Parathyroid adenoma (tissue), 2 donors: ENCODE data around the gene SULT1A2.
"Not testable (repeated sequence)": the region's sequence is repeated elsewhere in the genome, so short reads cannot be mapped to it uniquely, and the experiment has no call there.

Source experiments
- H2AFZ ChIP-seq: fragments of 300-600 bp; sonication (generic); one replicate; pipeline ENCODE4 v1.7.0; 2017; ENCODE audit warnings: antibody characterized with exemption, mild to moderate bottlenecking
- H3K27ac ChIP-seq: fragments of 300-600 bp; sonication (generic); one replicate; pipeline ENCODE4 v1.7.0; 2017
- H3K27me3 ChIP-seq: fragments of 300-600 bp; sonication (generic); one replicate; pipeline ENCODE4 v1.7.0; 2017; ENCODE audit warnings: low read length; ENCODE audit not compliant: control insufficient read depth, insufficient read depth
- H3K36me3 ChIP-seq: fragments of 300-600 bp; sonication (generic); one replicate; pipeline ENCODE4 v1.7.0; 2017; ENCODE audit warnings: low read length; ENCODE audit not compliant: control insufficient read depth, insufficient read depth
- H3K4me1 ChIP-seq: fragments of 300-600 bp; sonication (generic); one replicate; pipeline ENCODE4 v1.7.0; 2017; ENCODE audit warnings: control low read depth
- H3K4me2 ChIP-seq: fragments of 300-600 bp; sonication (generic); one replicate; pipeline ENCODE4 v1.7.0; 2017; ENCODE audit warnings: low read length
- H3K4me3 ChIP-seq: fragments of 300-600 bp; sonication (generic); one replicate; pipeline ENCODE4 v1.7.0; 2017; ENCODE audit warnings: low read depth, low read length
- H3K79me2 ChIP-seq: fragments of 300-600 bp; sonication (generic); one replicate; pipeline ENCODE4 v1.7.0; 2017; ENCODE audit warnings: control low read depth
- H3K9ac ChIP-seq: fragments of 300-600 bp; sonication (generic); one replicate; pipeline ENCODE4 v1.7.0; 2017; ENCODE audit warnings: mild to moderate bottlenecking
- H3K9me3 ChIP-seq: fragments of 300-600 bp; sonication (generic); one replicate; pipeline ENCODE4 v1.7.0; 2017; ENCODE audit warnings: low read length; ENCODE audit not compliant: control insufficient read depth
- TF ChIP-seq, protein P1 (sequence below): fragments of 300-600 bp; sonication (generic); IDR thresholded peaks from one replicate; pipeline ENCODE4 v1.7.0; 2017; ENCODE audit warnings: antibody characterized with exemption, mild to moderate bottlenecking
- donor health status: primary hyperparathyroidism.

The SULT1A2 gene

DNA sequence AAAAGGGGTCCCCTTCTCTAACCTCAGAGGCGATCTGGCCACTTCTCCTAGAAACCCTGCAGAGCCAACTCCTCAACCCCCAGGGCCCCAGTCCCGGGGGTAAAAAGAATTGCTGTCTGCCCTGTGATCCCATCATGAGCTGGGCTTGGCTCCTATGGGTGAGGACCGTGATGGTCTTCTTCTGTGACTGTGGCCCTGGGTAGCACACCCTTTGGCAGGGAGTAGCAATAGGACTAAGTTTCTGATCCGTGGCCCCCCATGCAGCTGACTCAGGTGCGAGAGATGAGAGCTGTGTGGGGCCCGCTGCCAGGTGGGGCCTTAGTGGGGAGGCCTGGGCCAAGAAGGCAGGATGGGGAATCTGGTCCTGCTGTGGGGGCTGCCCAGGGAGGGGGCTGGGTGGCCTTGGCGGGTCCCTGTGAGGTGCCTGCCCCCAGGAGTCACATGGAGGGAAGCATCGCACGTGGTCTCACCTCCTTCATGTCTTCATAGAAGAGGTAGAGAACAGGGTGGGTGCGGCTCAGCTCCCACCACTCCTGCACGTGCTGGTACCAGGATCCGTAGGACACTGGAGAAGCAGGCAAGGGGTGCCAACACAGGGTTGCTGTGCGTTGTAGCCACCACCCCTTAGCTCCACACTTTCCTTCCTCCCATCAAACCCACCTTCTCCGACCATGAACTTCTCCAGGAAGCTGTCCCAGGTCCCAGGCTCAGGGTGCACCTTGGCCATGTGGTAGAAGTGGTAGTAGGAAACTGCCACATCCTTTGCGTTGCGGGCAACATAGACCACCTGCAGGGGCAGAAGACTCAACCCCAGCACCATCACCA, 9.7 kb upstream of the SULT1A2 start:
- H3K9ac ChIP-seq = no peak overlapping the region
- H3K9me3 ChIP-seq = no peaks in the 10 kb centered on the region
- H3K4me1 ChIP-seq = peaks cover 22% of the 10 kb centered on the region
- no peak overlapping the region for H3K4me2 ChIP-seq
- H3K36me3 ChIP-seq = no peaks in the 10 kb centered on the region
- no peak overlapping the region for H2AFZ ChIP-seq
- no peak overlapping the region for H3K27ac ChIP-seq
- no peaks in the 10 kb centered on the region for H3K27me3 ChIP-seq
- TF ChIP-seq, protein P1, sequence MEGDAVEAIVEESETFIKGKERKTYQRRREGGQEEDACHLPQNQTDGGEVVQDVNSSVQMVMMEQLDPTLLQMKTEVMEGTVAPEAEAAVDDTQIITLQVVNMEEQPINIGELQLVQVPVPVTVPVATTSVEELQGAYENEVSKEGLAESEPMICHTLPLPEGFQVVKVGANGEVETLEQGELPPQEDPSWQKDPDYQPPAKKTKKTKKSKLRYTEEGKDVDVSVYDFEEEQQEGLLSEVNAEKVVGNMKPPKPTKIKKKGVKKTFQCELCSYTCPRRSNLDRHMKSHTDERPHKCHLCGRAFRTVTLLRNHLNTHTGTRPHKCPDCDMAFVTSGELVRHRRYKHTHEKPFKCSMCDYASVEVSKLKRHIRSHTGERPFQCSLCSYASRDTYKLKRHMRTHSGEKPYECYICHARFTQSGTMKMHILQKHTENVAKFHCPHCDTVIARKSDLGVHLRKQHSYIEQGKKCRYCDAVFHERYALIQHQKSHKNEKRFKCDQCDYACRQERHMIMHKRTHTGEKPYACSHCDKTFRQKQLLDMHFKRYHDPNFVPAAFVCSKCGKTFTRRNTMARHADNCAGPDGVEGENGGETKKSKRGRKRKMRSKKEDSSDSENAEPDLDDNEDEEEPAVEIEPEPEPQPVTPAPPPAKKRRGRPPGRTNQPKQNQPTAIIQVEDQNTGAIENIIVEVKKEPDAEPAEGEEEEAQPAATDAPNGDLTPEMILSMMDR = no peak
- H3K79me2 ChIP-seq = peaks cover 3% of the 10 kb centered on the region
- no peak overlapping the region for H3K4me3 ChIP-seq

- TF ChIP-seq, protein P1 = no peak
- peaks cover 3% of the 10 kb centered on the region for H3K79me2 ChIP-seq
- H3K4me2 ChIP-seq = no peak overlapping the region
- no peak overlapping the region for H2AFZ ChIP-seq
- H3K36me3 ChIP-seq = no peaks in the 10 kb centered on the region
- no peaks in the 10 kb centered on the region for H3K27me3 ChIP-seq
- H3K9ac ChIP-seq = no peak overlapping the region
- no peak overlapping the region for H3K27ac ChIP-seq
- peaks cover 8% of the 10 kb centered on the region for H3K4me1 ChIP-seq
- H3K4me3 ChIP-seq = no peak overlapping the region
- no peaks in the 10 kb centered on the region for H3K9me3 ChIP-seq
These were observed 7.3 kb upstream of the SULT1A2 start for GRCh38 chr16:28604186-28604565.

DNA sequence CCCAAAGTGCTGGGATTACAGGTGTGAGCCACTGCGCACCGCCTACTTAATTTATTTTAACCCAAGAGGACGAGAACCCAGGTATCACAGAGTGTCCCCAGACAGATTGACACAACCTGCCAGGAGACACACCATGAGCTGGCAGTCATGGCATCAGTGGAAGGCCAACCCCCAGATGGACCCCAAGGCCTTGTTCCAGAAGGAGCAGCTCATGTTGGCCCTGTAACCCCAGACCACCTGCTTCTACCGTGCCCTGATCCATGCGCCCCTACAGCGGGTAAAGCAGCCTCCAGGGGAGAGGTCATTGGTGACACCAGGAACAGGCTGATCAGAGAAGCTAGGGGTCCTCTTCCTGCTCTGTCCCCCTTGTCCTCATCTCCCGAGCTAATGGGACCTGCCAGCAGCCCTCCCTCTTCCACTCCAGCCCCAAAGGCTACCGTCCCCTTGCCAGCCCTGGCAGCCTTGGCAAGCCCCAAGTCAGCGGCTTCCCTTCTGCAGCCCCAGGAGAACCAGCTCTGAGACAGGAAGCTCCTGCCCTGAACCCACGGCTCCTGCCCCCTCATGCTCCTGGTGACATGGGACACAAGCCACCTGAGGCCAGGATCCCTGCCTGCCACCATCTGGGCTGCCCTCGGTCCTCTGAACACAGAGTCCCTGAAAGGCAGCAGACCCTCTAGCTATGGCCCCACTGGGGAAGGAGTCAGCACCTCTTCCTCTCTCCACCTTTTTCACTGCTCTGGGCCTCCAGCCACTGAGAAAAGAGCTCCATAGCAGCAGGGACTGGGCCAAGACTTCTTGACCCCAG, 6.7 kb upstream of the SULT1A2 start:
- Histone ChIP-seq H3K27me3 (no peaks in the 10 kb centered on the region), H3K79me2 (peaks cover 3% of the 10 kb centered on the region), H3K4me2 (no peak overlapping the region), H3K9ac (no peak overlapping the region), H3K4me3 (no peak overlapping the region), H3K27ac (no peak overlapping the region), H3K4me1 (peaks cover 6% of the 10 kb centered on the region), H3K9me3 (no peaks in the 10 kb centered on the region), H2AFZ (no peak overlapping the region), H3K36me3 (no peaks in the 10 kb centered on the region)
- TF ChIP-seq, protein P1 = no peak

DNA sequence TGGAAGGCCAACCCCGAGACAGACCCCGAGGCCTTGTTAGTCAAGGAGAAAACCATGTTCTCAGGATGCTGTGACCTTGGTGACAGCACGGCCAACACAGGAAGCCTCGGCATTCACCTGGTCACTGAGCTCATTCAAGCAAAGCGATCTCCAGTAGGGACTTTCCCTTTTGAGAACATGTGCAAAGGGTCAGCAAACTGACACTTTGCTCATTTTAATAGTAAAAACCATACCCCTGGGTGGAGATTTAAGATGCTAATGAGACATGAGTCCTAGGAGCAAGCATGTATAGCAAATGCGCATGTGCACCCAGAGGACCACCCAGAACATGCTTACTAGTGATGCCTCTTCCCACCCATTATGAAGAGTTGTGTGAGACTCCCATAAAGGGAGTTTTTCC, 5.7 kb upstream of the SULT1A2 start:
- H3K79me2 ChIP-seq = no peaks in the 10 kb centered on the region
- TF ChIP-seq, protein P1 = no peak
- H3K9me3 ChIP-seq = no peaks in the 10 kb centered on the region
- H3K27me3 ChIP-seq = no peaks in the 10 kb centered on the region
- no peak overlapping the region for H3K27ac ChIP-seq
- no peak overlapping the region for H3K4me3 ChIP-seq
- H3K4me1 ChIP-seq = peaks cover 7% of the 10 kb centered on the region
- no peak overlapping the region for H3K4me2 ChIP-seq
- H3K36me3 ChIP-seq = no peaks in the 10 kb centered on the region
- H2AFZ ChIP-seq = no peak overlapping the region
- H3K9ac ChIP-seq = no peak overlapping the region

DNA sequence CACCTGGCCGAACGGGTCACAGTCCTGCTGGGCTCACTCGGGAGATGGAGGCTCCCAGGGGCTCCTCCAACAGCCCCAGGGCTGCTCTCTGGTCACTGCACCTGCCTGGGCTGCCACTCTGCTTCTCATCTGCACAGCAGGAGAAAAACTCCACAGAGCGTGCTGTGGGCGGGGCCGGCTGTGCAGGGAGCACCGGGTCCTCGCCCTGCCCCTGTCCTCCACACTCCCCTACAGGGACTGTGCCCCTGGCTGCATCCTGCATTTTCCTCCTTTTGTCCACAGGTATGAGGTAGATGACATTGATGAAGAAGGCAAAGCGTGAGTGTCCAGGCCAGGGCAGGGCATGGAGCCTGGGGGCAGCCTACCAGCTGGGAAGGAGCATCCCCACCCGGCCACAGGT, 5.2 kb upstream of the SULT1A2 start:
- not testable (repeated sequence) for H3K4me3 ChIP-seq, H3K27ac ChIP-seq, H3K4me2 ChIP-seq, H3K9ac ChIP-seq, H3K9me3 ChIP-seq, H3K36me3 ChIP-seq, H2AFZ ChIP-seq, H3K79me2 ChIP-seq, H3K27me3 ChIP-seq
- H3K4me1 ChIP-seq = peaks cover 12% of the 10 kb centered on the region

GRCh38 chr16:28601589-28601988, 4.7 kb upstream of the SULT1A2 start:
- not testable (repeated sequence) for H3K27ac ChIP-seq, H3K79me2 ChIP-seq, H3K36me3 ChIP-seq, H3K9me3 ChIP-seq, H3K4me3 ChIP-seq, H3K4me2 ChIP-seq, H3K9ac ChIP-seq, H2AFZ ChIP-seq, H3K27me3 ChIP-seq
- peaks cover 12% of the 10 kb centered on the region for H3K4me1 ChIP-seq

DNA sequence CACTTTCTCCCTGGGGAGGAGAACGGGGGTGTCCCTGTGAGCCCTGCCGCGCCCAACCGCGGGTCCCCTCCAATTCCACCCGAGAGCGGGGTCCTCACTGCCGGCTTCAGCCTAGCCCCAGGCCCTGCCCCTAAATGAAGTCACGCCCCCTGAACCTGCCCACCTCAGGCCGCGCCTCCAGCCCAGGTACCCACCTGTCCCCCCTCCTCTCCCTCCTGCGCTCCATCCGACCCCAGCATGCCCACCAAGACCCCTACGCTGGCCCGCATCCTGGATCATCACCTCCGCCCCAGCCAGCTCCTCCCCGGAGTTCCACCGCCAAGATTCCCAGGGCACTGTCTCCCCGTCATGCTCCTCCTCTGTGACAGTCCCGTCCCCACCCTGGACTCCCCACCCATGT, 4.1 kb upstream of the SULT1A2 start:
- H3K27ac ChIP-seq, H3K9me3 ChIP-seq, H2AFZ ChIP-seq, H3K36me3 ChIP-seq, H3K4me3 ChIP-seq, H3K27me3 ChIP-seq, H3K4me2 ChIP-seq, H3K9ac ChIP-seq, H3K79me2 ChIP-seq: not testable (repeated sequence)
- peaks cover 17% of the 10 kb centered on the region for H3K4me1 ChIP-seq
